IMR-90 (cell line): ENCODE results near the gene ZNF816. TPM values are rescaled to one million over a fixed set of nuclear protein-coding genes. Genes with fewer than 3 reads are reported as not detected.
A peak's percentile ranks its signal among the peaks of the same experiment; 100 is the strongest.

ENCODE experiments used
- ATAC-seq: fragments of 200-7000 bp; cut with Tn5 transposase; 2 replicates; pipeline ENCODE4 v1.9.1; 2020; ENCODE audit warnings: low read depth, mild to moderate bottlenecking, moderate library complexity
- BruUV-seq: library from RNA; stranded (reverse); fragments of 400-500 nt; replicated peaks from 2 replicates; lab custom pipeline; 2021; lab: Mats Ljungman, UMichigan
- CTCF ChIA-PET: fragments of 300-600 bp; formaldehyde crosslinking; extraction: SDS; loops from one replicate; lab custom pipeline; 2021; ENCODE audit warnings: antibody characterized with exemption; lab: Yijun Ruan, JAX
- POLR2A ChIA-PET: fragments of 300-600 bp; sonication (Branson Sonifier 250); formaldehyde crosslinking; loops from one replicate; lab custom pipeline; 2022; ENCODE audit warnings: antibody characterized with exemption; ENCODE audit not compliant: unreplicated experiment; lab: Charles Lee
- DNase-seq: peaks from one replicate; pipeline ENCODE4 v3.0.0; 2013
- H2AFZ ChIP-seq: replicated peaks from 2 replicates; pipeline ENCODE3; 2013; ENCODE audit warnings: low read length, mild to moderate bottlenecking; ENCODE audit not compliant: poor library complexity
- H2AK5ac ChIP-seq: 2 replicates; pipeline ENCODE4 v1.6.1; 2013; ENCODE audit warnings: low read depth, low read length, inconsistent platforms
- H2AK9ac ChIP-seq: replicated peaks from 2 replicates; pipeline ENCODE3; 2013; ENCODE audit warnings: mild to moderate bottlenecking, low read depth, low read length, moderate library complexity; ENCODE audit not compliant: poor library complexity
- H2BK120ac ChIP-seq: 2 replicates; pipeline ENCODE4 v1.6.1; 2013; ENCODE audit warnings: low read depth, low read length, inconsistent platforms
- H2BK15ac ChIP-seq: 3 replicates; pipeline ENCODE4 v1.6.1; 2013; ENCODE audit warnings: low read depth, low read length, inconsistent platforms
- H2BK20ac ChIP-seq: 2 replicates; pipeline ENCODE4 v1.6.1; 2013; ENCODE audit warnings: low read depth, mild to moderate bottlenecking, inconsistent platforms, low read length, moderate library complexity
- H2BK5ac ChIP-seq: 2 replicates; pipeline ENCODE4 v1.6.1; 2013; ENCODE audit warnings: mild to moderate bottlenecking, low read depth, low read length, inconsistent platforms; ENCODE audit not compliant: poor library complexity, severe bottlenecking
- H3K14ac ChIP-seq: replicated peaks from 2 replicates; pipeline ENCODE4 v1.6.1; 2013; ENCODE audit warnings: low read depth, low read length, inconsistent platforms
- H3K18ac ChIP-seq: 2 replicates; pipeline ENCODE4 v1.6.1; 2013; ENCODE audit warnings: low read depth, low read length, control low read depth
- H3K23ac ChIP-seq: 2 replicates; pipeline ENCODE4 v1.6.1; 2013; ENCODE audit warnings: low read depth, low read length, inconsistent platforms
- H3K27ac ChIP-seq: 2 replicates; pipeline ENCODE4 v1.5.1; 2013; ENCODE audit warnings: mild to moderate bottlenecking, control low read depth, low read length; ENCODE audit not compliant: insufficient read depth
- H3K27me3 ChIP-seq: 2 replicates; pipeline ENCODE4 v1.6.1; 2013; ENCODE audit warnings: low read length; ENCODE audit not compliant: control insufficient read depth, insufficient read depth
- H3K36me3 ChIP-seq: 2 replicates; pipeline ENCODE4 v1.6.1; 2013; ENCODE audit warnings: low read length, mixed read lengths; ENCODE audit not compliant: control insufficient read depth, insufficient read depth
- H3K4ac ChIP-seq: 2 replicates; pipeline ENCODE4 v1.6.1; 2013; ENCODE audit warnings: low read depth, low read length, inconsistent platforms
- H3K4me1 ChIP-seq: 2 replicates; pipeline ENCODE4 v1.6.1; 2013; ENCODE audit warnings: low read length, mixed read lengths; ENCODE audit not compliant: control insufficient read depth, insufficient read depth
- H3K4me2 ChIP-seq: 2 replicates; pipeline ENCODE4 v1.6.1; 2013; ENCODE audit warnings: low read depth, mild to moderate bottlenecking, control low read depth, low read length, moderate library complexity
- H3K4me3 ChIP-seq: 2 replicates; pipeline ENCODE4 v1.5.1; 2013; ENCODE audit warnings: low read depth, mild to moderate bottlenecking, control low read depth, low read length, moderate library complexity; ENCODE audit not compliant: insufficient read depth
- H3K56ac ChIP-seq: 2 replicates; pipeline ENCODE4 v1.6.1; 2013; ENCODE audit warnings: low read length, inconsistent platforms; ENCODE audit not compliant: insufficient read depth; ENCODE audit errors: extremely low read depth
- H3K79me1 ChIP-seq, 2 experiments: 2 replicates each; pipeline ENCODE4 v1.6.1; 2013; ENCODE audit warnings: low read length in 2 of 2, inconsistent platforms in 1 of 2, low read depth in 1 of 2
- H3K9ac ChIP-seq: 2 replicates; pipeline ENCODE4 v1.6.1; 2013; ENCODE audit warnings: low read depth, low read length, control low read depth
- H3K9me1 ChIP-seq: 2 replicates; pipeline ENCODE4 v1.6.1; 2013; ENCODE audit warnings: low read length, inconsistent platforms; ENCODE audit not compliant: insufficient read depth
- H3K9me3 ChIP-seq: 2 replicates; pipeline ENCODE4 v1.6.1; 2013; ENCODE audit warnings: low read length; ENCODE audit not compliant: control insufficient read depth, insufficient read depth
- H4K20me1 ChIP-seq: 2 replicates; pipeline ENCODE4 v1.6.1; 2013; ENCODE audit warnings: low read length, inconsistent platforms; ENCODE audit not compliant: insufficient read depth
- H4K5ac ChIP-seq: 2 replicates; pipeline ENCODE4 v1.6.1; 2013; ENCODE audit warnings: mild to moderate bottlenecking, low read depth, low read length, control low read depth
- H4K8ac ChIP-seq, 2 experiments: 2 replicates each; pipeline ENCODE4 v1.6.1; 2013; ENCODE audit warnings: low read depth in 2 of 2, low read length in 2 of 2, control low read depth in 1 of 2, inconsistent platforms in 1 of 2
- H4K91ac ChIP-seq: 2 replicates; pipeline ENCODE4 v1.6.1; 2013; ENCODE audit warnings: low read depth, low read length, inconsistent platforms; ENCODE audit not compliant: insufficient read depth
- CEBPB ChIP-seq: IDR thresholded peaks from 2 replicates; pipeline ENCODE4 v1.6.1; 2012; ENCODE audit warnings: low read depth, low read length, improper control_type of control experiment
- FOS ChIP-seq: fragments of 150-350 bp; IDR thresholded peaks from 2 replicates; pipeline ENCODE4 v1.6.1; 2016; ENCODE audit warnings: low read depth, low read length
- MAFK ChIP-seq: IDR thresholded peaks from 2 replicates; pipeline ENCODE4 v1.6.1; 2012; ENCODE audit warnings: low read depth, low read length, improper control_type of control experiment
- MXI1 ChIP-seq: IDR thresholded peaks from 2 replicates; pipeline ENCODE4 v1.6.1; 2012; ENCODE audit warnings: low read depth, mild to moderate bottlenecking, low read length, moderate library complexity, borderline replicate concordance
- RAD21 ChIP-seq: IDR thresholded peaks from 2 replicates; pipeline ENCODE4 v1.6.1; 2012; ENCODE audit warnings: low read length, improper control_type of control experiment
- WGBS, 2 experiments: methylation state at CpG; one replicate each; pipeline versions ENCODE4 v1.1.5 to v1.1.7; 2013; ENCODE audit warnings: missing lambda C conversion rate in 2 of 2; ENCODE audit not compliant: insufficient read length in 1 of 2; ENCODE audit errors: extremely low coverage in 2 of 2; 5-methylcytosine and 5-hydroxymethylcytosine counted together
- dilution Hi-C: fragments of 300-500 bp; cut with HindIII; formaldehyde crosslinking; loops from one replicate; pipeline ENCODE4 v1.14.3; 2018; ENCODE audit warnings: low sequenced_read_pairs; ENCODE audit not compliant: unreplicated experiment
- in situ Hi-C: fragments of 300-500 bp; cut with MboI; formaldehyde crosslinking; loops from 3 replicates; pipeline ENCODE4 v1.14.3; 2019; ENCODE audit warnings: low sequenced_read_pairs, inconsistent platforms, mixed read lengths
- intact Hi-C: fragments of 100-400 bp; cut with micrococcal nuclease; formaldehyde crosslinking; loops from 2 replicates; pipeline ENCODE4 v1.10.0; 2022
- polyA plus RNA-seq, 3 experiments: library from polyadenylated mRNA; depleted of rRNA; stranded (reverse); fragments of >200 nt; gene quantifications; 2 replicates each; pipeline ENCODE4 v1.2.3, GENCODE V29; 2012; ENCODE audit warnings: low replicate concordance in 1 of 3
- total RNA-seq: library from RNA; depleted of rRNA; stranded (reverse); fragments of >200 nt; gene quantifications from 2 replicates; pipeline ENCODE4 v1.2.3, GENCODE V29; 2012
- TF ChIP-seq, protein P1 (sequence below): fragments of 150-350 bp; IDR thresholded peaks from 2 replicates; pipeline ENCODE4 v1.6.1; 2017; ENCODE audit warnings: mild to moderate bottlenecking, antibody characterized with exemption, low read length, low read depth

ZNF816 gene
- total and polyA plus RNA-seq, 2 of the 4 experiments (the other 2 are of a cell fraction): 1.6 to 12.0 TPM

DNA sequence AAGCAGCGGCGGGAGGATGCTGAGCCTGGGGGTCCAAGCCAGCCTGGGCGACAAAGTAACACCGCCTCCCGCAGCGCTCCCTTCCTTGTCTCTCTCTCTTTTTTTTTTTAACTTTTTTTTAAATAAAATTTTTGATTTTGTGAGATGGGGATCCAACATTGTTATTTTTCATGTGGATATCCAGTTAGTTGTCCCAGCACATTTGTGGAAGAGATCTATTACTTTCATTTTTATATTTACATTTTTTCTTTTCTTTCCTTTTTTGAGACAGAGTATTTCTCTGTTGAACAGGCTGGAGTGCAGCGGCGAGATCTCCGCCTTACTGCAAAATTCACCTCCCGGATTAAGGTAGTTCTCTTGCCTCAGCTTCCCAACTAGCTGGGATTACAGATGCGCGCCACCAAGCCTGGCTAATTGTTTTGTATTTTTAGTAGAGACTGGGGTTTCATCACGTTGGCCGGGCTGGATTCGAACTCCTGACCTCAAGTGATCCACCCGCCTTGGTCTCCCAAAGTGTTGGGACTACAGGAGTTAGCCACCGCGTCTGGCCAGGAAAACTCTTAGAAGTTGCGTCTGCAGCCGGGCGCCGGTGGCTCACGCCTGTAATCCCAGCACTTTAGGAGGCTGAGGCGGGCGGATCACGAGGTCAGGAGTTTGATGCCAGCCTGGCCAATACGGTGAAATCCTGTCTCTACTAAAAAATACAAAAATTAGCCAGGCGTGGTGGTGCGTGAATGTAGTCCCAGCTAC lies 19.4 kb downstream of the ZNF816 start:
- no peaks in the 10 kb centered on the region for H3K27me3 ChIP-seq
- H3K4me2 ChIP-seq: peak overlapping the region; percentile 74
- BruUV-seq: no TSS peak
- no peak overlapping the region for H2BK20ac ChIP-seq
- peaks cover 14% of the 10 kb centered on the region for H3K9me3 ChIP-seq
- no peak overlapping the region for H3K18ac ChIP-seq
- peak overlapping the region; percentile 50; the same call in 1 of the 2 replicates for H3K27ac ChIP-seq
- no peaks in the 10 kb centered on the region; the same call in 1 of the 2 replicates for H3K36me3 ChIP-seq
- H2BK120ac ChIP-seq: no peak overlapping the region
- H3K4me1 ChIP-seq: no peaks in the 10 kb centered on the region
- CTCF ChIA-PET: no interaction called here
- 88% methylated on average over 6 of the region's 29 CpGs; no CpG with 5 or more reads in 1 of the 2 experiments for WGBS, 2 experiments
- H3K23ac ChIP-seq: 0 out of 2 replicates have a peak overlapping the region, but pooled peaks have one; percentile 59
- no peak overlapping the region for H3K56ac ChIP-seq
- H4K20me1 ChIP-seq: no peaks in the 10 kb centered on the region
- TF ChIP-seq MAFK (no peak), FOS (no peak), CEBPB (no peak), MXI1 (no peak), RAD21 (no peak)
- TF ChIP-seq, protein P1, sequence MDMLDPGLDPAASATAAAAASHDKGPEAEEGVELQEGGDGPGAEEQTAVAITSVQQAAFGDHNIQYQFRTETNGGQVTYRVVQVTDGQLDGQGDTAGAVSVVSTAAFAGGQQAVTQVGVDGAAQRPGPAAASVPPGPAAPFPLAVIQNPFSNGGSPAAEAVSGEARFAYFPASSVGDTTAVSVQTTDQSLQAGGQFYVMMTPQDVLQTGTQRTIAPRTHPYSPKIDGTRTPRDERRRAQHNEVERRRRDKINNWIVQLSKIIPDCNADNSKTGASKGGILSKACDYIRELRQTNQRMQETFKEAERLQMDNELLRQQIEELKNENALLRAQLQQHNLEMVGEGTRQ: no peak
- no peak overlapping the region for H4K91ac ChIP-seq
- H4K5ac ChIP-seq: no peak overlapping the region
- dilution Hi-C loops: no loop called here
- no peaks in the 10 kb centered on the region; a peak in 1 of 4 replicates for H3K79me1 ChIP-seq
- H2AK9ac ChIP-seq: no peak overlapping the region
- ATAC-seq (no peak), DNase-seq (no peak)
- in situ Hi-C loops: no loop called here
- peak overlapping the region in 1 of 2 experiments; percentile 43; a peak in 2 of 4 replicates for H4K8ac ChIP-seq
- intact Hi-C loops: loop anchor here (2.0 kb wide), 1 partner anchor 85 kb away; no protein-coding TSS in a partner anchor
- POLR2A ChIA-PET: no interaction called here
- H2AK5ac ChIP-seq: no peak overlapping the region; the same call in 1 of the 2 replicates
- peak overlapping the region; percentile 56; the same call in 1 of the 2 replicates for H3K9ac ChIP-seq
- no peak overlapping the region for H3K4ac ChIP-seq
- peak overlapping the region; percentile 74 for H3K4me3 ChIP-seq
- peak overlapping the region; percentile 91 for H2AFZ ChIP-seq
- H2BK15ac ChIP-seq: 0 out of 3 replicates have a peak overlapping the region, but pooled peaks have one; percentile 37
- no peak overlapping the region for H3K14ac ChIP-seq
- H3K9me1 ChIP-seq: no peaks in the 10 kb centered on the region
- H2BK5ac ChIP-seq: peak overlapping the region; percentile 53
